Suprapubic skin (tissue), 4 donors: ENCODE measurements around the gene SLC48A1. TPM values are rescaled to one million over a fixed set of nuclear protein-coding genes. Genes with fewer than 3 reads are reported as not detected.
A peak's percentile ranks its signal among the peaks of the same experiment; 100 is the strongest.

Experiments
- DNase-seq, 2 donors: peaks; one replicate each; pipeline ENCODE4 v3.0.0-alpha.2; 2019; ENCODE audit warnings: low spot score in 2 of 2
- H3K27ac ChIP-seq: fragments of 200-600 bp; sonication (generic); one replicate; pipeline ENCODE4 v1.5.1; 2019
- H3K27me3 ChIP-seq: fragments of 200-600 bp; sonication (generic); one replicate; pipeline ENCODE4 v1.5.1; 2019
- H3K36me3 ChIP-seq: fragments of 200-600 bp; sonication (generic); one replicate; pipeline ENCODE4 v1.5.1; 2019
- H3K4me1 ChIP-seq: fragments of 200-600 bp; sonication (generic); one replicate; pipeline ENCODE4 v1.5.1; 2019
- H3K4me3 ChIP-seq: fragments of 200-600 bp; sonication (generic); one replicate; pipeline ENCODE4 v1.5.1; 2019; ENCODE audit warnings: mild to moderate bottlenecking
- H3K9me3 ChIP-seq: fragments of 200-600 bp; sonication (generic); one replicate; pipeline ENCODE4 v1.5.1; 2019
- EP300 ChIP-seq: sonication (generic); formaldehyde crosslinking; IDR thresholded peaks from one replicate; pipeline ENCODE4 v1.6.1; 2017; ENCODE audit warnings: antibody characterized with exemption
- POLR2A ChIP-seq, 2 donors: fragments of 450-650 bp; IDR thresholded peaks; one replicate each; pipeline ENCODE4 v1.6.1; 2017; ENCODE audit warnings: antibody characterized with exemption in 2 of 2, mild to moderate bottlenecking in 2 of 2, moderate library complexity in 2 of 2
- POLR2AphosphoS5 ChIP-seq, 3 donors: sonication (generic); formaldehyde crosslinking; IDR thresholded peaks; one replicate each; pipeline ENCODE4 v1.6.1; 2017; ENCODE audit warnings: antibody characterized with exemption in 3 of 3
- WGBS: methylation state at CpG from one replicate; pipeline ENCODE4 v1.1.5; 2018; 5-methylcytosine and 5-hydroxymethylcytosine counted together
- total RNA-seq, 4 donors: library from RNA; depleted of rRNA; stranded (reverse); fragments of >200 nt; gene quantifications; one replicate each; pipeline ENCODE4 v1.1.0, GENCODE V29; 2016
- TF ChIP-seq, protein P1 (sequence below), 2 donors: fragments of 200-600 bp in 1 of 2; fragments of 450-650 bp in 1 of 2; sonication (generic) in 1 of 2; IDR thresholded peaks; one replicate each; pipeline ENCODE4 v1.5.1; 2016 to 2019; ENCODE audit warnings: antibody characterized with exemption in 2 of 2, mild to moderate bottlenecking in 1 of 2, moderate library complexity in 1 of 2

Gene SLC48A1
- total RNA-seq, 4 donors from 2014 or later = 38.2 to 53.6 (median 44.7) TPM

GRCh38 chr12:47811072-47811396 is 38.0 kb downstream of the SLC48A1 start:
- H3K9me3 ChIP-seq = no peaks in the 10 kb centered on the region
- DNase-seq = no peak
- H3K27me3 ChIP-seq = no peaks in the 10 kb centered on the region
- H3K4me1 ChIP-seq = peaks cover 99% of the 10 kb centered on the region
- WGBS = 66% methylated on average over 2 of the region's 2 CpGs
- no peak overlapping the region for H3K4me3 ChIP-seq
- TF ChIP-seq EP300 (no peak), POLR2AphosphoS5 (IDR thresholded peaks at IDR 0.05) (no peak), POLR2A (IDR thresholded peaks at IDR 0.05) (no peak)
- TF ChIP-seq, protein P1, sequence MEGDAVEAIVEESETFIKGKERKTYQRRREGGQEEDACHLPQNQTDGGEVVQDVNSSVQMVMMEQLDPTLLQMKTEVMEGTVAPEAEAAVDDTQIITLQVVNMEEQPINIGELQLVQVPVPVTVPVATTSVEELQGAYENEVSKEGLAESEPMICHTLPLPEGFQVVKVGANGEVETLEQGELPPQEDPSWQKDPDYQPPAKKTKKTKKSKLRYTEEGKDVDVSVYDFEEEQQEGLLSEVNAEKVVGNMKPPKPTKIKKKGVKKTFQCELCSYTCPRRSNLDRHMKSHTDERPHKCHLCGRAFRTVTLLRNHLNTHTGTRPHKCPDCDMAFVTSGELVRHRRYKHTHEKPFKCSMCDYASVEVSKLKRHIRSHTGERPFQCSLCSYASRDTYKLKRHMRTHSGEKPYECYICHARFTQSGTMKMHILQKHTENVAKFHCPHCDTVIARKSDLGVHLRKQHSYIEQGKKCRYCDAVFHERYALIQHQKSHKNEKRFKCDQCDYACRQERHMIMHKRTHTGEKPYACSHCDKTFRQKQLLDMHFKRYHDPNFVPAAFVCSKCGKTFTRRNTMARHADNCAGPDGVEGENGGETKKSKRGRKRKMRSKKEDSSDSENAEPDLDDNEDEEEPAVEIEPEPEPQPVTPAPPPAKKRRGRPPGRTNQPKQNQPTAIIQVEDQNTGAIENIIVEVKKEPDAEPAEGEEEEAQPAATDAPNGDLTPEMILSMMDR (IDR thresholded peaks at IDR 0.05) = no peak
- peak overlapping the region; percentile 97 for H3K27ac ChIP-seq
- H3K36me3 ChIP-seq = no peaks in the 10 kb centered on the region

DNA sequence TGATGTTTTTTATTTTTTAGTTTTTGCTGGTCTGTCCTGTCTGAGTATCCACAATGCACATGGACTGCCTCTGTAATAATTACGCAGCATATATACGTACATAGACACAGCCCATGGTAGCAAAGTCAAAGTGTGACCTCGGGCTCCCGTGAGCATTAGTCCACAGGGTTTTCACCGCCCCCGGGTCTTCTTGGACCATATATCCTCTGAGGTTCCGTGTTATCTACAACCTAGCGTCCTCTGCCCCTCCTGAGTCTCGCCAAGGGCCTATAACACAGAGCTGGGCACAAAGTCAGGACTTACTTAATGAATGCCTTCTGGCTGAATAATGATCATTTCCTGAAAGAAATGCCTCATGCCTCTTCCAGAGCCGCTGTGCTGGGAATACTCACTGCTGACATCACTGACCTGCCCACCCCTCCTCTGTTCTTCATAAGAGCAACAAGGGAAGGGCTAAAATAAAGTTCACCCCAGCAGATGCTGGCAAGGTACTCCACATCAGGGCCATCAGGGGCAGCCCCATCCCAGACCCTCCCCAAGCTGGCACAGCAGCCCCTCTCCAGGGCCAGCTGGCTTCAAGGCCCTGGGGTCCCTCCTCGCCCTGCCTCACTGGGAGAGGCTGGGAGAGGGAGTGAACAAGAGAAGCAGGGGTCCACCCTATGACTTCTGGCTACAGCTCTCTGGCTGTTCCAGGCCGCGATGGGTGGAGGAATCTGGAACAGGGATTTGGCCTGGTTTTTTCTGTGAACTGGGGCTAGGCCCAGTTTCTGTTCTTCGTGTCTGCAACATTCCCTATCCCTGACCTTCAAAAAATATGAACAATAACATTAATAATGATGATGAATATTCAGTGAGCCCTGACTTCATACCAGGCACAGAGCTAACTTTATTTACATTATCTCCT is 38.8 kb downstream of the SLC48A1 start:
- H3K36me3 ChIP-seq = no peaks in the 10 kb centered on the region
- H3K27me3 ChIP-seq = no peaks in the 10 kb centered on the region
- H3K4me1 ChIP-seq = peaks cover 98% of the 10 kb centered on the region
- DNase-seq = no peak
- peak overlapping the region; percentile 97 for H3K27ac ChIP-seq
- 24% methylated on average over 14 of the region's 14 CpGs for WGBS
- TF ChIP-seq, protein P1 (IDR thresholded peaks at IDR 0.05) = no peak
- peak in 1 of 2 donors; percentile 19 for TF ChIP-seq POLR2A (IDR thresholded peaks at IDR 0.05)
- TF ChIP-seq POLR2AphosphoS5 (IDR thresholded peaks at IDR 0.05) = peak in 2 of 3 donors; percentile 22 to 49
- no peaks in the 10 kb centered on the region for H3K9me3 ChIP-seq
- H3K4me3 ChIP-seq = peak overlapping the region; percentile 3

DNA sequence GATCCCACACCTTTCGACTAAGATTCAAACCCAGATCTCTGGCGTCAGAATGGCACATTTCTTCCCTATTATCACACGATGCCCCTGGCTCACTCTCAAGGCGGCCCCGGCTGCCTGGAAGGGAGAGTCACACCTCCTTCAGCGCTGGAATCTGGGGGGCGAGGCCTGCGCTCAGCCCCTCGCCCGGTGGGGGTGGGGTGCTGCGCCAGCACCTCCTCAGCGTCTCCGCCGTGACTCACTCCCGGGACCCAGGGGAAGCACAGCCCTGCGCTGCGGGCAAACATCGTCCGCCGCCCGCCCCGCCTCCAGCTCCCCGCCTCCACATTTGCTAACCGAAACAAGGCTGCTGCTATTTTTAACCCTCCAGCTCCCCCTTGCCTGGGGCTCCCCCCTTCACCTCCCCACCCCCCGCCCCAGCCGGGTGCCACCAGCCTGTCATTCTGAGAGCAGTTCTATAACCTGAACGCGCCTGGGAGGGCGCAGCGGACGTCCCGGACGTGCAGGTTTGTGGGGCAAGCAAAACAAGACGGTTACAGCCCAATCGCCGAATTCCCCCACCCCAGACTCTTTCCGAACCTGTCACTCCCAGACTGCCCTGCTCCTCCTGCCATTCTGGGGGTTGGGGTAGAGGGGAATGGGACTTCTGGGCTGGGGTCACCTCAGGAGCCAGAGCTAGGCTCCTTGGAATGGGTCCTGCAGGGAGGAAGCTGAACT is 39.9 kb downstream of the SLC48A1 start:
- WGBS = 0% methylated on average over 21 of the region's 37 CpGs
- Histone ChIP-seq H3K27me3 (no peaks in the 10 kb centered on the region), H3K27ac (peak overlapping the region; percentile 97), H3K9me3 (no peaks in the 10 kb centered on the region), H3K4me3 (peak overlapping the region; percentile 38), H3K36me3 (no peaks in the 10 kb centered on the region), H3K4me1 (peaks cover 97% of the 10 kb centered on the region)
- TF ChIP-seq, protein P1 (IDR thresholded peaks at IDR 0.05) = no peak
- no peak for TF ChIP-seq POLR2A (IDR thresholded peaks at IDR 0.05)
- TF ChIP-seq POLR2AphosphoS5 (IDR thresholded peaks at IDR 0.05) = peak in 2 of 3 donors; percentile 46 to 58
- TF ChIP-seq EP300 = no peak
- peak; percentile 94 to 95 for DNase-seq

- peaks cover 97% of the 10 kb centered on the region for H3K4me1 ChIP-seq
- WGBS = 21% methylated on average over 7 of the region's 9 CpGs
These were observed 40.6 kb downstream of the SLC48A1 start for GRCh38 chr12:47813511-47814196.

More at GRCh38 chr12:47813511-47814196, 40.6 kb downstream of the SLC48A1 start:
- no peaks in the 10 kb centered on the region for H3K27me3 ChIP-seq
- no peak for DNase-seq
- TF ChIP-seq POLR2A (IDR thresholded peaks at IDR 0.05) = no peak
- TF ChIP-seq, protein P1 (IDR thresholded peaks at IDR 0.05) = no peak
- no peak for TF ChIP-seq POLR2AphosphoS5 (IDR thresholded peaks at IDR 0.05)
- TF ChIP-seq EP300 = no peak
- no peaks in the 10 kb centered on the region for H3K9me3 ChIP-seq
- no peaks in the 10 kb centered on the region for H3K36me3 ChIP-seq
- H3K4me3 ChIP-seq = peak overlapping the region; percentile 38
- peak overlapping the region; percentile 97 for H3K27ac ChIP-seq
